ENCODE results near the gene CHST12. TPM values are rescaled to one million over a fixed set of nuclear protein-coding genes. Genes with fewer than 3 reads are reported as not detected.

Gene CHST12
- polyA plus RNA-seq, 1 donor from 2014 or later: 6.4 TPM

DNA sequence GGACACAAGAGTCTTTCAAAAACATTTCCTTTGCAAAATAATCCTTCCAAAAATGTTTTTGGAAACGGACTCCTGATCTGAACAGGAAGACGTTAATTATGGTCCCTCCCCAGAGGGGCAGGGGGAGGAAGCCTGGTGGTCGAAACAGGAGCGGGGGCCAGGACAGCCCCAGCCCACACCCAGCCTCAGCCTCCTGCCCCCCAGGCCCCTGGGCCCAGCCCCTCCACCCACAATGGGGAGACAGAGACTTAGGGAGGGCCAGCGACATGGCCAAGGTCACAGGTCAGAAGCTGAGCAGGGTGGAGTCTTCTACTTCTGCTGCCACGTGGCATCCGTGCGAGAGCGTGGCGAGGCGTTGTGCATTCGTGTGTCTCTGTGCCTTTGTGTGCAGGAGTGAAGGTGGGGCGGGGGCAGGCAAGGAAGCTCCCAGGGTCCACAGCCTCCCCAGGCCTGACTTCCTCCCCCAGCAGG, 86.8 kb downstream of the CHST12 start:
- H3K9ac ChIP-seq (ENCODE audit: low read length): no peak overlapping the region
- no peak overlapping the region for H3K4me3 ChIP-seq (ENCODE audit: low read length)
- H3K27ac ChIP-seq (ENCODE audit: low read length): no peak overlapping the region
- no peaks in the 10 kb centered on the region for H3K36me3 ChIP-seq (ENCODE audit: insufficient read depth, low read length)
- H3K9me3 ChIP-seq (ENCODE audit: low read length): no peaks in the 10 kb centered on the region
- no peaks in the 10 kb centered on the region for H3F3A ChIP-seq (ENCODE audit: insufficient read depth, low read length, poor library complexity, severe bottlenecking)
- TF ChIP-seq EP300 (conservative IDR thresholded peaks at IDR 0.05; ENCODE audit: poor library complexity, severe bottlenecking): no peak
- no peak for TF ChIP-seq POLR2AphosphoS5 (IDR thresholded peaks at IDR 0.05)
- TF ChIP-seq EZH2 (IDR thresholded peaks at IDR 0.05; ENCODE audit: borderline replicate concordance, insufficient read depth, low read length, poor library complexity, severe bottlenecking): no peak
- no peak for TF ChIP-seq RAD21 (conservative IDR thresholded peaks at IDR 0.05)
- TF ChIP-seq, protein P1, sequence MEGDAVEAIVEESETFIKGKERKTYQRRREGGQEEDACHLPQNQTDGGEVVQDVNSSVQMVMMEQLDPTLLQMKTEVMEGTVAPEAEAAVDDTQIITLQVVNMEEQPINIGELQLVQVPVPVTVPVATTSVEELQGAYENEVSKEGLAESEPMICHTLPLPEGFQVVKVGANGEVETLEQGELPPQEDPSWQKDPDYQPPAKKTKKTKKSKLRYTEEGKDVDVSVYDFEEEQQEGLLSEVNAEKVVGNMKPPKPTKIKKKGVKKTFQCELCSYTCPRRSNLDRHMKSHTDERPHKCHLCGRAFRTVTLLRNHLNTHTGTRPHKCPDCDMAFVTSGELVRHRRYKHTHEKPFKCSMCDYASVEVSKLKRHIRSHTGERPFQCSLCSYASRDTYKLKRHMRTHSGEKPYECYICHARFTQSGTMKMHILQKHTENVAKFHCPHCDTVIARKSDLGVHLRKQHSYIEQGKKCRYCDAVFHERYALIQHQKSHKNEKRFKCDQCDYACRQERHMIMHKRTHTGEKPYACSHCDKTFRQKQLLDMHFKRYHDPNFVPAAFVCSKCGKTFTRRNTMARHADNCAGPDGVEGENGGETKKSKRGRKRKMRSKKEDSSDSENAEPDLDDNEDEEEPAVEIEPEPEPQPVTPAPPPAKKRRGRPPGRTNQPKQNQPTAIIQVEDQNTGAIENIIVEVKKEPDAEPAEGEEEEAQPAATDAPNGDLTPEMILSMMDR (IDR thresholded peaks at IDR 0.05; ENCODE audit: poor library complexity, severe bottlenecking): no peak
- TF ChIP-seq, protein P2, sequence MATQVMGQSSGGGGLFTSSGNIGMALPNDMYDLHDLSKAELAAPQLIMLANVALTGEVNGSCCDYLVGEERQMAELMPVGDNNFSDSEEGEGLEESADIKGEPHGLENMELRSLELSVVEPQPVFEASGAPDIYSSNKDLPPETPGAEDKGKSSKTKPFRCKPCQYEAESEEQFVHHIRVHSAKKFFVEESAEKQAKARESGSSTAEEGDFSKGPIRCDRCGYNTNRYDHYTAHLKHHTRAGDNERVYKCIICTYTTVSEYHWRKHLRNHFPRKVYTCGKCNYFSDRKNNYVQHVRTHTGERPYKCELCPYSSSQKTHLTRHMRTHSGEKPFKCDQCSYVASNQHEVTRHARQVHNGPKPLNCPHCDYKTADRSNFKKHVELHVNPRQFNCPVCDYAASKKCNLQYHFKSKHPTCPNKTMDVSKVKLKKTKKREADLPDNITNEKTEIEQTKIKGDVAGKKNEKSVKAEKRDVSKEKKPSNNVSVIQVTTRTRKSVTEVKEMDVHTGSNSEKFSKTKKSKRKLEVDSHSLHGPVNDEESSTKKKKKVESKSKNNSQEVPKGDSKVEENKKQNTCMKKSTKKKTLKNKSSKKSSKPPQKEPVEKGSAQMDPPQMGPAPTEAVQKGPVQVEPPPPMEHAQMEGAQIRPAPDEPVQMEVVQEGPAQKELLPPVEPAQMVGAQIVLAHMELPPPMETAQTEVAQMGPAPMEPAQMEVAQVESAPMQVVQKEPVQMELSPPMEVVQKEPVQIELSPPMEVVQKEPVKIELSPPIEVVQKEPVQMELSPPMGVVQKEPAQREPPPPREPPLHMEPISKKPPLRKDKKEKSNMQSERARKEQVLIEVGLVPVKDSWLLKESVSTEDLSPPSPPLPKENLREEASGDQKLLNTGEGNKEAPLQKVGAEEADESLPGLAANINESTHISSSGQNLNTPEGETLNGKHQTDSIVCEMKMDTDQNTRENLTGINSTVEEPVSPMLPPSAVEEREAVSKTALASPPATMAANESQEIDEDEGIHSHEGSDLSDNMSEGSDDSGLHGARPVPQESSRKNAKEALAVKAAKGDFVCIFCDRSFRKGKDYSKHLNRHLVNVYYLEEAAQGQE (IDR thresholded peaks at IDR 0.05; ENCODE audit: borderline replicate concordance): no peak
- no peak for TF ChIP-seq MXI1 (conservative IDR thresholded peaks at IDR 0.05; ENCODE audit: poor library complexity, severe bottlenecking)
- TF ChIP-seq SMC3 (conservative IDR thresholded peaks at IDR 0.05; ENCODE audit: poor library complexity): no peak
- TF ChIP-seq TAF1 (IDR thresholded peaks at IDR 0.05; ENCODE audit: low read depth): no peak
- no peaks in the 10 kb centered on the region for H3K9me2 ChIP-seq (ENCODE audit: insufficient read depth, low read length)
- H3K79me2 ChIP-seq (replicated peaks; ENCODE audit: insufficient read depth, low read length): no peaks in the 10 kb centered on the region
- no peak overlapping the region for H2AFZ ChIP-seq (ENCODE audit: low read depth, low read length)
- no peaks in the 10 kb centered on the region for H4K20me1 ChIP-seq (ENCODE audit: insufficient read depth)
- no peaks in the 10 kb centered on the region for H3K27me3 ChIP-seq (ENCODE audit: insufficient read depth, low read depth, low read length)
- no peak overlapping the region for H3K4me2 ChIP-seq (ENCODE audit: low read length)

DNA sequence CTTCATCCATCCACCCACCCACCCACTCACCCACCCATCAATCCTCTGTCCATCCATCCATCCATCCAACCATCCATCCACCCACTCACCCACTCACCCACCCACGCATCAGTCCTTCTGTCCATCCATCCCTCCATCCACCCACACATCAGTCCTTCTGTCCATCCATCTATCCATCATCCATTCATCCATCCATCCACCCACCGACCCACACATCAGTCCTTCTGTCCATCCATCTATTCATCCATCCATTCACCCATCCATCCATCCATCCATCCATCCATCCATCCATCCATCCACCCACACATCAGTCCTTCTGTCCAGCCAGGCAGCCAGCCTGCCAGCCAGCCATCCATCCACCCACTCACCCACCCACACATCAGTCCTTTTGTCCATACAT, 88.6 kb downstream of the CHST12 start:
- Histone ChIP-seq H4K20me1 (ENCODE audit: insufficient read depth) (no peaks in the 10 kb centered on the region), H3K9me3 (ENCODE audit: low read length) (no peaks in the 10 kb centered on the region), H3F3A (ENCODE audit: insufficient read depth, low read length, poor library complexity, severe bottlenecking) (no peaks in the 10 kb centered on the region), H3K9ac (ENCODE audit: low read length) (no peak overlapping the region), H3K9me2 (ENCODE audit: insufficient read depth, low read length) (no peaks in the 10 kb centered on the region), H3K27me3 (ENCODE audit: insufficient read depth, low read depth, low read length) (no peaks in the 10 kb centered on the region), H3K79me2 (replicated peaks; ENCODE audit: insufficient read depth, low read length) (no peaks in the 10 kb centered on the region), H3K4me2 (ENCODE audit: low read length) (no peak overlapping the region), H3K4me3 (ENCODE audit: low read length) (no peak overlapping the region), H3K27ac (ENCODE audit: low read length) (no peak overlapping the region), H2AFZ (ENCODE audit: low read depth, low read length) (no peak overlapping the region), H3K36me3 (ENCODE audit: insufficient read depth, low read length) (no peaks in the 10 kb centered on the region)
- TF ChIP-seq, protein P1 (IDR thresholded peaks at IDR 0.05; ENCODE audit: poor library complexity, severe bottlenecking): no peak
- no peak for TF ChIP-seq EZH2 (IDR thresholded peaks at IDR 0.05; ENCODE audit: borderline replicate concordance, insufficient read depth, low read length, poor library complexity, severe bottlenecking)
- TF ChIP-seq TAF1 (IDR thresholded peaks at IDR 0.05; ENCODE audit: low read depth): no peak
- no peak for TF ChIP-seq SMC3 (conservative IDR thresholded peaks at IDR 0.05; ENCODE audit: poor library complexity)
- TF ChIP-seq, protein P2 (IDR thresholded peaks at IDR 0.05; ENCODE audit: borderline replicate concordance): no peak
- no peak for TF ChIP-seq MXI1 (conservative IDR thresholded peaks at IDR 0.05; ENCODE audit: poor library complexity, severe bottlenecking)
- TF ChIP-seq EP300 (conservative IDR thresholded peaks at IDR 0.05; ENCODE audit: poor library complexity, severe bottlenecking): no peak
- no peak for TF ChIP-seq POLR2AphosphoS5 (IDR thresholded peaks at IDR 0.05)
- no peak for TF ChIP-seq RAD21 (conservative IDR thresholded peaks at IDR 0.05)

Data from neural cell (in vitro differentiated cells).